Natural killer cell treated with Interleukin-12 subunit alpha and Interleukin-12 subunit beta and Interleukin-15 and Interleukin-18, amount 100 ng/mL, for 72 hours (primary cell): ENCODE measurements around the gene MEIS1. TPM values are rescaled to one million over a fixed set of nuclear protein-coding genes. Genes with fewer than 3 reads are reported as not detected.
A peak's percentile ranks its signal among the peaks of the same experiment; 100 is the strongest.

Source experiments
- ATAC-seq, 2 donors: fragments of 150-1000 bp; cut with Tn5 transposase in 1 of 2; sonication (Bioruptor Pico), chemical (Tn5 transposase) in 1 of 2; 2 replicates each; pipeline ENCODE4 v1.10.0; 2021
- DNase-seq: peaks from one replicate; pipeline ENCODE4 v3.0.0; 2022; ENCODE audit warnings: low spot score
- H3K27ac Mint-ChIP-seq, 2 donors: 1 replicate in 1 of 2; 2 replicates in 1 of 2; pipeline ENCODE4 v1.8.0; 2022; ENCODE audit warnings: mixed read lengths in 2 of 2, mild to moderate bottlenecking in 1 of 2, moderate library complexity in 1 of 2
- H3K27me3 Mint-ChIP-seq, 2 donors: 1 replicate in 1 of 2; 2 replicates in 1 of 2; pipeline ENCODE4 v1.8.0; 2022; ENCODE audit warnings: mixed read lengths in 2 of 2
- H3K36me3 Mint-ChIP-seq: one replicate; pipeline ENCODE4 v1.8.0; 2022; ENCODE audit warnings: mixed read lengths
- H3K4me1 Mint-ChIP-seq, 2 donors: 1 replicate in 1 of 2; 2 replicates in 1 of 2; pipeline ENCODE4 v1.8.0; 2022; ENCODE audit warnings: low read depth in 2 of 2, mixed read lengths in 2 of 2, mild to moderate bottlenecking in 1 of 2
- H3K4me3 Mint-ChIP-seq: one replicate; pipeline ENCODE4 v1.8.0; 2022; ENCODE audit warnings: mixed read lengths
- H3K9me3 Mint-ChIP-seq: 2 replicates; pipeline ENCODE4 v1.8.0; 2022; ENCODE audit warnings: mixed read lengths
- total RNA-seq, 2 donors: library from RNA; stranded (reverse); gene quantifications; one replicate each; pipeline ENCODE4 v1.2.3, GENCODE V29; 2022

The MEIS1 gene
- total RNA-seq, 2 donors from 2014 or later = 0.53 to 3.6 TPM

DNA sequence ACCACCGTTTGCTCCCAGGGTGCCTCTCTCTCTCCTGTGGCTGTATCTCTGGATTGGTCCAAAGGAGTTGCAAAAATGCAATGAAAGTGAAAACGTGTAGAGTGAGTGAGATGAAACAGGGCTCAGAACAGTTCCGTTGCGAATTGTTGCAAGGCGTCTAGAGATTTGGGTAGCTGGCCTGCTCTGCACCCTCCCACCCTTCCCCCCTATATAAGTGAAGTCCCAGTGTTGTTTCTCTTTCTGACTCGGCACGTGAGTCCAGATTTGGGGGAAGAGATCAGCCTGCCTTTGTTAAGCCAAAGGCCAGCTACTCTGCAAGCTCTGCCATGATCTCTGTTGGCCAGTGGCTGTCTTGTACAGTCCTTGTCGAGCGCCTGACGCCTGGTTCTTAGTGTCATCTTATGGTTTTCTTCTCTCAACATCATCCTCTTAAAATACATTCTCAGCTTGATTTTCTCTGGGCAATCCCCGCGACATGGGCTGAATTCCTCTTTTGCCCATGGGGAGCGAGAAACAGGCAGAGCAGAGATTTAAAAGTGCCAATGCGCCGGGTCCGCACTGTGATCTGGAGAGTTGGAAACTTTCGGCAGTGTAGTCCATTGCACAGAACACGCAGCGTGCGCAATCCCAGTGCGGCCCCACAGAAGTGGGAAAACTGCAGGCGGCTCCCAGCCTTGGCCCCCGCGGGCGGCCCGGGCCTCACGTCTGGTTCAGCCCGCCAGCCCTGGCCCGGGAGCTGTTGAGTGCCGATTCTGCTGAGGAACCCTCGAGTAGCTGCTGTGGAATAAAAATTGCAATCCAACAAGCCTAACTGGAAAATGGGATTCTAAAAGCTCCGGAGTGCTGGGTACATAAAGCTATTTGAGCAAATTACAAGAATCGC is 9.3 kb downstream of the MEIS1 start:
- H3K4me1 Mint-ChIP-seq = peaks cover 0 to 3% of the 10 kb centered on the region in 2 donors

DNA sequence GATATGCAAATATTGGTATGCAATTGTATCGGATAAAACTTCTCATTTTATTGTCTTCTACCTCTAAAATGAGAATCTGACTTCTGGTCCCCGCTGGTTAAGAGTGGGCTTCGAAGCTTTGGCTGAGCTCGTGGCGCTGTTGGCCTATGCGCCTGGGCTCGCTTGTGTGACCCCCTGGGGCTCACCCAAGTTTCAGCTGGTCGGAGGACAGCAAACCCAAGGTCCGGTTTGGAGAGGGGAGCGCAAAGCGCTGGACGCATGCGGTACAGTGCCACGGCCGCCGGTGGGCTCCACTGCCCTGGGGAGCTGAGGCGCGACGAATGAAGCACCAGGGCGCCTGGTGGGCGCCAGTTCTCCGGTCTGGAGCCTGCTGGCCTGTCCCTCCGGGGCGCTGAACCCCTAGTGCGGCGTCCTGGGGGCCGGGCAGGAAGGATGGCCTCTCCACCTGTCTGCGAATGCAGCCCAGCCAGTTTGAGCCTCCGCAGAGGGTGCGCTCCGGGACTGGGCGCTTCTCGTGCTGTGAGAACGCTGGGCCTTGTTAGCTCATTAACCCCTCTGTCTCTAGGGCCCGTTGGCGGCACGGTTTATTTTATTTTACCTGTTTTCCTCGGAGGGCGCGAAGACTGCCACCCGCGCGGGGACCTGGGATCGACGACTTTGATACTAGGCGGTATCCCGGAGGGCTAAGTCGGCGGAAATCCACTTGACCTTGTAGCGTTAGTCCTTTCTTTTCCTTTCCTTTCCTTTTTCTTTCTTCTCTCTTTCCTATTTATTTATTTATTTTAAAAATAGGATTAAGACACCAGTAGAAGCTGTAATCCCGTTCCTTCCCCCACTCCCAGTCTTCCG is 10.4 kb downstream of the MEIS1 start:
- H3K27ac Mint-ChIP-seq = no peak overlapping the region
- ATAC-seq = no peak

More for the DNA sequence above, 9.3 kb downstream of the MEIS1 start:
- Mint-ChIP-seq H3K4me3 (no peak overlapping the region), H3K27me3 (peaks cover 32 to 34% of the 10 kb centered on the region in 2 donors), H3K27ac (no peak overlapping the region), H3K9me3 (no peaks in the 10 kb centered on the region), H3K36me3 (no peaks in the 10 kb centered on the region)
- no peak for ATAC-seq
- DNase-seq = no peak

GRCh38 chr2:66445925-66446871 is 11.3 kb downstream of the MEIS1 start:
- Mint-ChIP-seq H3K4me1 (no peaks in the 10 kb centered on the region), H3K27ac (no peak overlapping the region), H3K36me3 (no peaks in the 10 kb centered on the region), H3K9me3 (no peaks in the 10 kb centered on the region), H3K27me3 (peaks cover 22 to 23% of the 10 kb centered on the region in 2 donors), H3K4me3 (no peak overlapping the region)
- DNase-seq (no peak), ATAC-seq (no peak)

More for the DNA sequence above, 10.4 kb downstream of the MEIS1 start:
- Mint-ChIP-seq H3K36me3 (no peaks in the 10 kb centered on the region), H3K4me3 (no peak overlapping the region), H3K9me3 (no peaks in the 10 kb centered on the region), H3K27me3 (peaks cover 23 to 25% of the 10 kb centered on the region in 2 donors), H3K4me1 (no peaks in the 10 kb centered on the region)
- DNase-seq = no peak

DNA sequence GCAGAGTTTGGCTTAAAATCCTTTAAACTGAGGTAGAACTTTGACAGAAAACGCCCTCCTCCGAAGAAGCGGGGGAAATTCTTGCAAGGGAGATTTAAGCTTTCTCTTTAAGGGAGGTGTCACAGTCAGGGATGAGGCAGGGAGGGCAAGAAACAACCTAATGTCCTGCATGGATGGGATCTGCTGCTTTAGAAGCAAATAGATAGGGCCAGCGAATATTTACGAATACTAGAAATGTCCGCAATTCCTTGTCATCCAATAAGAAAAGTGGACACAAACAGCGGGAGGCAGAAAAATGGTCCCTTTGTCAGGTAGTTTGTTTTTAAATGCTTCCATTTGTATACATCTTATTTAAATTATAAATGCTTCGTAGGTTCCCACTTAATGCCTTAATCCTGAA is 12.0 kb downstream of the MEIS1 start:
- DNase-seq (no peak), ATAC-seq (no peak)
- H3K27me3 Mint-ChIP-seq = peaks cover 14 to 16% of the 10 kb centered on the region in 2 donors
- H3K36me3 Mint-ChIP-seq = no peaks in the 10 kb centered on the region
- H3K4me3 Mint-ChIP-seq = no peak overlapping the region
- H3K4me1 Mint-ChIP-seq = no peaks in the 10 kb centered on the region
- H3K9me3 Mint-ChIP-seq = no peaks in the 10 kb centered on the region
- no peak overlapping the region for H3K27ac Mint-ChIP-seq

DNA sequence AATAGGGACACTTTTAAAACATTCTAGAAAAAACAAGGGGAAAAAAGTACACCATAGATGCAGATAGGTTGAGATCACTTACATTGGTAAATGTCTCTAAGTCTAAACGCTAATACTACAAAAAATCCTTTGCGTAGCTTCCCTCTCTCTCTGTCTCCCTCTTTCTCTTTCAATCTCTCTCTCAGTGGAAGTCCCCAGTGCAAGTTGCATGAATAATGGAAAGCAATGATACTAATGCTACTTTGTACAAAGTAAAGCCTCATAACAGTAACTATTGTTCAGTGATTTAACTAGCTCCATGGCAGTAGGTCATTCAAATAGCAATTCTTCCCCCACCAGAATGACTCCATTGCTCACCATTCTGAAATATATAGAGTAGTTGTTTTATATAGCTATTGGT is 12.8 kb downstream of the MEIS1 start:
- H3K4me3 Mint-ChIP-seq = no peak overlapping the region
- H3K27me3 Mint-ChIP-seq = peaks cover 13 to 14% of the 10 kb centered on the region in 2 donors
- H3K4me1 Mint-ChIP-seq = no peaks in the 10 kb centered on the region
- H3K9me3 Mint-ChIP-seq = no peaks in the 10 kb centered on the region
- ATAC-seq (no peak), DNase-seq (no peak)
- no peaks in the 10 kb centered on the region for H3K36me3 Mint-ChIP-seq
- no peak overlapping the region for H3K27ac Mint-ChIP-seq

- H3K36me3 Mint-ChIP-seq = no peaks in the 10 kb centered on the region
- H3K4me1 Mint-ChIP-seq = no peaks in the 10 kb centered on the region
- no peak for ATAC-seq
- H3K9me3 Mint-ChIP-seq = no peaks in the 10 kb centered on the region
- peaks cover 11 to 13% of the 10 kb centered on the region in 2 donors for H3K27me3 Mint-ChIP-seq
- no peak overlapping the region for H3K27ac Mint-ChIP-seq
- DNase-seq = no peak
- H3K4me3 Mint-ChIP-seq = no peak overlapping the region
Observed at GRCh38 chr2:66448136-66448991, 13.4 kb downstream of the MEIS1 start.

GRCh38 chr2:66452214-66452613 is 17.3 kb downstream of the MEIS1 start:
- ATAC-seq = no peak
- no peaks in the 10 kb centered on the region for H3K4me1 Mint-ChIP-seq
- H3K27ac Mint-ChIP-seq = no peak overlapping the region
- H3K36me3 Mint-ChIP-seq = no peaks in the 10 kb centered on the region
- peaks cover 7 to 12% of the 10 kb centered on the region in 2 donors for H3K27me3 Mint-ChIP-seq
- no peaks in the 10 kb centered on the region for H3K9me3 Mint-ChIP-seq
- no peak for DNase-seq
- no peak overlapping the region for H3K4me3 Mint-ChIP-seq

GRCh38 chr2:66452917-66453316 is 18.0 kb downstream of the MEIS1 start:
- Mint-ChIP-seq H3K9me3 (no peaks in the 10 kb centered on the region), H3K36me3 (no peaks in the 10 kb centered on the region), H3K4me1 (no peaks in the 10 kb centered on the region), H3K4me3 (no peak overlapping the region), H3K27ac (no peak overlapping the region), H3K27me3 (peaks cover under 1 to 5% of the 10 kb centered on the region in 2 donors)
- no peak for ATAC-seq
- no peak for DNase-seq

DNA sequence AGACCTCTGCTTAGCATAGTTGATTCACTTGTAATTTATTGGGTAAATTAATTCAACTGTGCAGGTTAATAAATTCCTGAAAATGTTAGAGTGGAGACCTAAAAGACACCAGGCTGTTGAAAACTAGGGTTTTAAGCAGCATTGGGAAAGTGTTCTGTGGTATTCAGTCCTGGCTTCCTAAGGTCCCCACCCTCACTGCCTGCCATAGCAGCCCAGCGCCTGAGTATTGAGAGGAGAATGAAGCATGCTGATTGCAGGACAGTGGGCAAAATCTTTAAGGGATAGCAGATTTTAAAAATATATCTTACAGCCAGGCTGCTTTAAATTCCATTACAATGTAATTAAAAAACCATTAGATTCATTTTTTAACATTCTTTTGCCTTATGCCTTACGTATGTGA is 20.6 kb downstream of the MEIS1 start:
- Mint-ChIP-seq H3K4me3 (no peak overlapping the region), H3K9me3 (no peaks in the 10 kb centered on the region), H3K27me3 (peaks cover 4 to 13% of the 10 kb centered on the region in 2 donors), H3K4me1 (no peaks in the 10 kb centered on the region), H3K36me3 (no peaks in the 10 kb centered on the region), H3K27ac (no peak overlapping the region)
- no peak for ATAC-seq
- DNase-seq = no peak

- H3K9me3 Mint-ChIP-seq = no peaks in the 10 kb centered on the region
- no peak overlapping the region for H3K27ac Mint-ChIP-seq
Observed at GRCh38 chr2:66456183-66457041, 21.5 kb downstream of the MEIS1 start.

DNA sequence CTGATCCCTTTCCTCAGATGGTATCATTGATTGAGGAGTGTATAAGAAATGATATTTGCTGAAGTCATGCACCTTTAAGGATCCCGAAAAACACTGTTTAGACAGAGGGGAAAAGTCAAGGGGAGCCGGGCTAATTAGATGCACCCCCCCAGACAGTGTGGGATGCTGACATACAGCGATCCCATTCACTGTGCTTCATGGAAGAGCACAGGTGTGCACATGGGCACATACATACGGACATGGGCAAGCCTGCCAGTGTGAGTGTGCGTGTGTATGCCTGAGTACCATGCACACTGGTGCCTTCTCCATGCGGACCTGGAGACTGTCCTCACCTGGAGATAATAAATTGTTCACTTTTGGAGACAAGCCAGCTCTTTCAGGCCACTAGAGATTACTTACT is 22.6 kb downstream of the MEIS1 start:
- peak in 1 of 2 donors; percentile 20 for ATAC-seq
- Mint-ChIP-seq H3K4me3 (no peak overlapping the region), H3K36me3 (no peaks in the 10 kb centered on the region), H3K27me3 (peaks cover 4 to 13% of the 10 kb centered on the region in 2 donors), H3K9me3 (no peaks in the 10 kb centered on the region), H3K4me1 (no peaks in the 10 kb centered on the region), H3K27ac (no peak overlapping the region)
- no peak for DNase-seq

More at GRCh38 chr2:66456183-66457041, 21.5 kb downstream of the MEIS1 start:
- H3K4me1 Mint-ChIP-seq = no peaks in the 10 kb centered on the region
- DNase-seq (no peak), ATAC-seq (no peak)
- H3K4me3 Mint-ChIP-seq = no peak overlapping the region
- H3K36me3 Mint-ChIP-seq = no peaks in the 10 kb centered on the region
- peaks cover 4 to 13% of the 10 kb centered on the region in 2 donors for H3K27me3 Mint-ChIP-seq

GRCh38 chr2:66460031-66460430 is 25.1 kb downstream of the MEIS1 start:
- no peak overlapping the region for H3K4me3 Mint-ChIP-seq
- H3K36me3 Mint-ChIP-seq = no peaks in the 10 kb centered on the region
- peaks cover 4 to 13% of the 10 kb centered on the region in 2 donors for H3K27me3 Mint-ChIP-seq
- no peak for DNase-seq
- H3K9me3 Mint-ChIP-seq = no peaks in the 10 kb centered on the region
- H3K27ac Mint-ChIP-seq = no peak overlapping the region
- no peaks in the 10 kb centered on the region for H3K4me1 Mint-ChIP-seq
- ATAC-seq = no peak
